IPS DF 6.9 (cell line): ENCODE data around the gene WFDC13.

Experiments
- DNase-seq: peaks from one replicate; pipeline ENCODE4 v3.0.0-alpha.2; 2013; ENCODE audit warnings: low read depth, low spot score
- H3K27ac ChIP-seq: one replicate; pipeline ENCODE4 v1.5.1; 2013; ENCODE audit warnings: low read length, control low read depth
- H3K27me3 ChIP-seq: 2 replicates; pipeline ENCODE4 v1.6.1; 2013; ENCODE audit warnings: mild to moderate bottlenecking, low read length; ENCODE audit not compliant: control insufficient read depth, insufficient read depth
- H3K36me3 ChIP-seq: 2 replicates; pipeline ENCODE4 v1.6.1; 2013; ENCODE audit warnings: low read length; ENCODE audit not compliant: control insufficient read depth, insufficient read depth
- H3K4me1 ChIP-seq: 2 replicates; pipeline ENCODE4 v1.6.1; 2013; ENCODE audit warnings: low read length; ENCODE audit not compliant: control insufficient read depth, insufficient read depth
- H3K4me3 ChIP-seq: 2 replicates; pipeline ENCODE4 v1.5.1; 2013; ENCODE audit warnings: mild to moderate bottlenecking, low read length
- H3K9me3 ChIP-seq: 2 replicates; pipeline ENCODE4 v1.6.1; 2013; ENCODE audit warnings: low read length, inconsistent platforms; ENCODE audit not compliant: control insufficient read depth, insufficient read depth
- WGBS: extraction: QIAGEN DNeasy Blood & Tissue Kit; methylation state at CpG from one replicate; pipeline ENCODE4 v1.1.7; 2013; ENCODE audit warnings: mixed read lengths, missing lambda C conversion rate; ENCODE audit not compliant: insufficient read length, insufficient coverage; 5-methylcytosine and 5-hydroxymethylcytosine counted together

Gene WFDC13

DNA sequence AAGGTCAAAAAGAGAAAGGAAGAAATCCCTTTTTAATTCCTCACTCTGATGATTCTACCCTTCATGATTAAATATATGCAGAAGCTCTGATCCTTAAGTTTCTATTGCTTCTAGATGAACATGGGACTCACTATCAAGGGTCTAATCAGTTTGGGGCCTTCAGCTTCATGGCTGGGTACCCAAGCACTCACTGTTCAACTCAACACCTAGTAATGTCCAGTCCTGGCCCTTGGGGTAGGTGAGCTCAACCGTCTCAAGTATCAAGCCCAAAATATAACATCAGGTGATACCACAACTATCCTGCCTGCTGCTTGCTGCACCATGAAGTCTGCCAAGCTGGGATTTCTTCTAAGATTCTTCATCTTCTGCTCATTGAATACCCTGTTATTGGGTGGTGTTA, 20.2 kb downstream of the WFDC13 start, which contains the start of gene SPINT4:
Gene SPINT4, plus strand, starts transcription at position 301 of the 400 bp plus-strand sequence. Its CDS starts 21 bp downstream, at position 322.
- no peaks in the 10 kb centered on the region for H3K4me1 ChIP-seq
- no peak within 1 kb of the TSS for H3K4me3 ChIP-seq
- no peaks in the 10 kb centered on the region for H3K27me3 ChIP-seq
- no peaks in the 10 kb centered on the region for H3K36me3 ChIP-seq
- WGBS: no CpG with 5 or more reads among the region's 1 CpG
- H3K27ac ChIP-seq: no peak within 1 kb of the TSS
- H3K9me3 ChIP-seq: no peaks in the 10 kb centered on the region
- no peak for DNase-seq

GRCh38 chr20:45725134-45725533, 23.3 kb downstream of the WFDC13 start:
- H3K4me3 ChIP-seq: no peak overlapping the region
- H3K27me3 ChIP-seq: no peaks in the 10 kb centered on the region
- DNase-seq: no peak
- H3K9me3 ChIP-seq: no peaks in the 10 kb centered on the region
- H3K4me1 ChIP-seq: no peaks in the 10 kb centered on the region
- no peaks in the 10 kb centered on the region for H3K36me3 ChIP-seq
- no peak overlapping the region for H3K27ac ChIP-seq

DNA sequence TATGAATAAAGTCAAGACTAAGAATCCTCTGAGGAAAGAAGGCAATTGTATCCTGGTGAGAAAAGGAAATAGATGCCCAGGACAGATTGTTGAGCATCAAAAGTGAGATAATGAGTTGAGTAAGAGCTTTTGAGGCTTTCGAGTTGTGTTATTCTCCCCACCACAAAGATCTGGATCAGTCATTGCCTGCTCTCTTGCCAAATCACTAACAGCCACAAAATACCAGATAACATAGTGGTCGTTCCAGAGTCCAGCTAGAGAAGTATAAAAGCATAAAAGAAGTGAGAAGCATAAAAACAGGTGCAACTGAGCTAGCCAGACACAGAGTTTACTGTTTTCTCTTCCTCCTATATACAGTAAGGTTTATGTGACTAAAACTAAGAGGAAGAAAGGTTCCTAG, 25.2 kb downstream of the WFDC13 start:
- no peaks in the 10 kb centered on the region for H3K4me1 ChIP-seq
- WGBS: no CpG with 5 or more reads among the region's 2 CpGs
- no peak overlapping the region for H3K4me3 ChIP-seq
- H3K27me3 ChIP-seq: no peaks in the 10 kb centered on the region
- H3K9me3 ChIP-seq: no peaks in the 10 kb centered on the region
- no peaks in the 10 kb centered on the region for H3K36me3 ChIP-seq
- no peak overlapping the region for H3K27ac ChIP-seq
- no peak for DNase-seq

- DNase-seq: no peak
- Histone ChIP-seq H3K4me3 (no peak overlapping the region), H3K27ac (no peak overlapping the region)
Measured at GRCh38 chr20:45732199-45732598, 30.4 kb downstream of the WFDC13 start.

DNA sequence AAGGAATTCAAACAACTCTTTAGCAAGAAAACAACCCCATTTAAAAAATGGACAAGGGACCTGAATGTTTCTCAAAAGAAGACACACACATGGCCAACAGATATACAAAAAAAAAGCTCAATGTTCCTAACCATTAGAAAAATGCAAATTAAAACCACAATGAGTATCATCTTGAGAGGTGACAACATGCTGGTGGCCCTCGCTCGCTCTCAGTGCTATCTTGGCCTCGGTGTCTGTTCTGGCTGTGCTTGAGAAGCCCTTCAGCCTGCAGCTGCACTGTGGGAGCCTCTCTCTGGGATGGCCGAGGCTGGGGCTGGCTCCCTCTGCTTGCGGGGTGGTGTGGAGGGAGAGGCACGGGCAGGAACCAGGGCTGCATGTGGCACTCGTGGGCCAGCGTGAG, 33.7 kb downstream of the WFDC13 start:
- no peaks in the 10 kb centered on the region for H3K27me3 ChIP-seq
- no peak overlapping the region for H3K4me3 ChIP-seq
- DNase-seq: no peak
- WGBS: no CpG with 5 or more reads among the region's 8 CpGs
- no peak overlapping the region for H3K27ac ChIP-seq
- no peaks in the 10 kb centered on the region for H3K4me1 ChIP-seq
- H3K36me3 ChIP-seq: no peaks in the 10 kb centered on the region
- H3K9me3 ChIP-seq: no peaks in the 10 kb centered on the region

More at GRCh38 chr20:45732199-45732598, 30.4 kb downstream of the WFDC13 start:
- no peaks in the 10 kb centered on the region for H3K27me3 ChIP-seq
- no peaks in the 10 kb centered on the region for H3K36me3 ChIP-seq
- H3K9me3 ChIP-seq: no peaks in the 10 kb centered on the region
- no peaks in the 10 kb centered on the region for H3K4me1 ChIP-seq

DNA sequence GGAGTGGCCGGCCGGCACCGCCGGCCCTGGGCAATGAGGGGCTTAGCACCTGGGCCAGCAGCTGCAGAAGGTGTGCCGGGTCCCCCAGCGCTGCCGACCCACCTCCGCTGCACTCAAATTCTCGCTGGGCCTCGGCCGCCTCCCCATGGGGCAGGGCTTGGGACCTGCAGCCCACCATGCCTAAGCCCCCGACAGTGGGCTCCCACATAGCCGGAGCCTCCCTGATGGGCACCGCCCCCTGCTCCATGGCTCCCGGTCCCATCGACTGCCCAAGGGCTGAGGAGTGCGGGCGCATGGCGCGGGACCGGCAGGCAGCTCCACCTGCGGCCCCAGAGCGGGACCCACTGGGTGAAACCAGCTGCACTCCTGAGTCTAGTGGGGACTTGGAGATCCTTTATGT, 34.1 kb downstream of the WFDC13 start:
- WGBS: no CpG with 5 or more reads among the region's 23 CpGs
- H3K27ac ChIP-seq: no peak overlapping the region
- no peaks in the 10 kb centered on the region for H3K9me3 ChIP-seq

GRCh38 chr20:45742596-45742995, 40.8 kb downstream of the WFDC13 start:
- Histone ChIP-seq H3K36me3 (no peaks in the 10 kb centered on the region), H3K4me1 (no peaks in the 10 kb centered on the region), H3K4me3 (no peak overlapping the region), H3K27ac (no peak overlapping the region), H3K27me3 (no peaks in the 10 kb centered on the region), H3K9me3 (no peaks in the 10 kb centered on the region)
- no peak for DNase-seq
- WGBS: no CpG with 5 or more reads among the region's 4 CpGs

More for the DNA sequence above, 34.1 kb downstream of the WFDC13 start:
- no peak for DNase-seq
- Histone ChIP-seq H3K4me1 (no peaks in the 10 kb centered on the region), H3K27me3 (no peaks in the 10 kb centered on the region), H3K36me3 (no peaks in the 10 kb centered on the region), H3K4me3 (no peak overlapping the region)

DNA sequence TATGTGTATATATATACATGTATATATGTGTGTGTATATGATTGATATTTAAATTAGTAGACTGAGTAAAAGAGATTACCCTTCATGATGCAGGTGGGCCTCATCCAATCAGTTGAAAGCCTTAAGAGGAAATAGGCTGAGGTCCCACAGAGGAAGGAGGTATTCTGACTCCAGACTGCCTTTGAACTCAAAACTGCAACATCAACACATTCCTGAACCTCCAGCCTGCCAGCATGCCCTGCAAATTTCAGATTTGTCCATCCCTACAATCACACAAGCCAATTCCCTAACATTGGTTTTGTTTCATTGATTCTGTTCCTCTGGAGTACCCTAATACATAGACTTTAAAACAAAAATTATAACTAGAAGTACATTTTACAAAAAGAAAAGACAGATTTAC, 43.2 kb downstream of the WFDC13 start:
- Histone ChIP-seq H3K4me1 (no peaks in the 10 kb centered on the region), H3K4me3 (no peak overlapping the region), H3K27me3 (no peaks in the 10 kb centered on the region), H3K27ac (no peak overlapping the region), H3K9me3 (no peaks in the 10 kb centered on the region), H3K36me3 (no peaks in the 10 kb centered on the region)
- no peak for DNase-seq

- no CpG with 5 or more reads among the region's 1 CpG for WGBS
- Histone ChIP-seq H3K9me3 (no peaks in the 10 kb centered on the region), H3K36me3 (no peaks in the 10 kb centered on the region), H3K27ac (no peak overlapping the region), H3K4me1 (no peaks in the 10 kb centered on the region), H3K4me3 (no peak overlapping the region), H3K27me3 (no peaks in the 10 kb centered on the region)
- DNase-seq: no peak
Measured at GRCh38 chr20:45751721-45752120, 49.9 kb downstream of the WFDC13 start.

DNA sequence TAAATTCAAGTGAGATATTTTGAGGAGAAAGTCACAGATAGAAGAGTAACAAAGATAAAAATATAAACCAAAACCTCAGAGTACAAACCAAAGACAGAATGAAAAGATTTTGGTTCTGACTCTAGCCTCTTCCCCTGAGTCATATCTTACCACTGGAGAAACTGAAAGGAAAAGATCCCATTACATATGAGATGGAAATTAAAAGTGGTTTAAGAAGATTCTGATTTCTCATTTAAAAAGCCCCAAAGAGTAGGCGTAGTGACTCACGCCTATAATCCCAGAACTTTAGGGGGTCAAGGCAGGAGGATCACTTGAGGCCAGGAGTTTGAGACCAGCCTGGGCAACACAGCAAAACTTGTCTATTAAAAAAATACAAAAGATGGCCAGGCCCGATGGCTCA, 50.9 kb downstream of the WFDC13 start:
- Histone ChIP-seq H3K9me3 (no peaks in the 10 kb centered on the region), H3K27me3 (no peaks in the 10 kb centered on the region), H3K36me3 (no peaks in the 10 kb centered on the region), H3K4me3 (no peak overlapping the region), H3K27ac (no peak overlapping the region), H3K4me1 (no peaks in the 10 kb centered on the region)
- WGBS: no CpG with 5 or more reads among the region's 3 CpGs
- DNase-seq: no peak

- DNase-seq: no peak
- Histone ChIP-seq H3K9me3 (peaks cover 2% of the 10 kb centered on the region; the same call in 1 of the 2 replicates), H3K27me3 (no peaks in the 10 kb centered on the region), H3K27ac (no peak overlapping the region), H3K4me1 (no peaks in the 10 kb centered on the region), H3K4me3 (no peak overlapping the region), H3K36me3 (no peaks in the 10 kb centered on the region)
- no CpG with 5 or more reads among the region's 4 CpGs for WGBS
Measured at GRCh38 chr20:45758096-45758495, 56.3 kb downstream of the WFDC13 start.
